Eye (tissue), 1 donor: ENCODE measurements around the gene UBXN6.

ENCODE experiments used
- DNase-seq: peaks from one replicate; pipeline ENCODE4 v3.0.0-alpha.2; 2015

The UBXN6 gene

GRCh38 chr19:4455719-4456475 is 1.7 kb downstream of the UBXN6 start:
- peak; percentile 77 for DNase-seq

- peak; percentile 26 for DNase-seq
These were observed 2.6 kb downstream of the UBXN6 start for GRCh38 chr19:4454747-4455718.

GRCh38 chr19:4453232-4454179 is 4.1 kb downstream of the UBXN6 start:
- DNase-seq: no peak

- no peak for DNase-seq
These were observed 5.2 kb downstream of the UBXN6 start for GRCh38 chr19:4452230-4452990.

GRCh38 chr19:4449639-4450028 is 8.0 kb downstream of the UBXN6 start:
- no peak for DNase-seq

- DNase-seq: no peak
These were observed 8.5 kb downstream of the UBXN6 start for GRCh38 chr19:4449022-4449638.

GRCh38 chr19:4448147-4448985 is 9.2 kb downstream of the UBXN6 start:
- DNase-seq: no peak

- DNase-seq: no peak
These were observed 10.1 kb downstream of the UBXN6 start for GRCh38 chr19:4447327-4448146.

- DNase-seq: no peak
These were observed 10.8 kb downstream of the UBXN6 start for GRCh38 chr19:4446704-4447200.

- DNase-seq: no peak
These were observed 11.5 kb downstream of the UBXN6 start for GRCh38 chr19:4445963-4446703.

- DNase-seq: no peak
These were observed 12.5 kb downstream of the UBXN6 start for GRCh38 chr19:4444765-4445741.

GRCh38 chr19:4443966-4444764 is 13.4 kb downstream of the UBXN6 start:
- DNase-seq: no peak

- DNase-seq: no peak
These were observed 14.4 kb downstream of the UBXN6 start for GRCh38 chr19:4443188-4443587.

- no peak for DNase-seq
These were observed 14.8 kb downstream of the UBXN6 start for GRCh38 chr19:4442819-4443146.

- DNase-seq: no peak
These were observed 15.4 kb downstream of the UBXN6 start for GRCh38 chr19:4441994-4442818.

- no peak for DNase-seq
These were observed 18.4 kb downstream of the UBXN6 start for GRCh38 chr19:4439243-4439642.
